GM12875 (cell line): ENCODE data around the gene PPP2R5C.

Experiments
- H3K4me3 ChIP-seq: one replicate; pipeline ENCODE4 v1.5.1; 2011; ENCODE audit warnings: low read depth, low read length, control low read depth
- CTCF ChIP-seq: IDR thresholded peaks from 2 replicates; pipeline ENCODE4 v1.5.1; 2011; ENCODE audit warnings: low read depth, mild to moderate bottlenecking, control low read depth, inconsistent platforms, low read length, moderate library complexity, borderline replicate concordance; ENCODE audit not compliant: insufficient read depth

PPP2R5C gene

GRCh38 chr14:101730626-101731186, 30.8 kb upstream of the PPP2R5C start:
- no peak overlapping the region for H3K4me3 ChIP-seq
- no peak for TF ChIP-seq CTCF

- TF ChIP-seq CTCF, result no peak
- no peak overlapping the region for H3K4me3 ChIP-seq
Observed at GRCh38 chr14:101731187-101732080, 30.1 kb upstream of the PPP2R5C start.

GRCh38 chr14:101732118-101732517, 29.4 kb upstream of the PPP2R5C start:
- no peak overlapping the region for H3K4me3 ChIP-seq
- TF ChIP-seq CTCF, result no peak

GRCh38 chr14:101733211-101733610, 28.3 kb upstream of the PPP2R5C start:
- no peak overlapping the region for H3K4me3 ChIP-seq
- TF ChIP-seq CTCF, result no peak

GRCh38 chr14:101734246-101734847, 27.2 kb upstream of the PPP2R5C start:
- no peak overlapping the region for H3K4me3 ChIP-seq
- TF ChIP-seq CTCF, result no peak

- TF ChIP-seq CTCF, result no peak
- no peak overlapping the region for H3K4me3 ChIP-seq
Observed at GRCh38 chr14:101735453-101735852, 26.1 kb upstream of the PPP2R5C start.

GRCh38 chr14:101736071-101736470, 25.4 kb upstream of the PPP2R5C start:
- no peak overlapping the region for H3K4me3 ChIP-seq
- TF ChIP-seq CTCF, result no peak
